ENCODE data around the gene GJE1. TPM values are rescaled to one million over a fixed set of nuclear protein-coding genes. Genes with fewer than 3 reads are reported as not detected.

GJE1 gene
- total RNA-seq, 1 donor from 2014 or later: not detected

DNA sequence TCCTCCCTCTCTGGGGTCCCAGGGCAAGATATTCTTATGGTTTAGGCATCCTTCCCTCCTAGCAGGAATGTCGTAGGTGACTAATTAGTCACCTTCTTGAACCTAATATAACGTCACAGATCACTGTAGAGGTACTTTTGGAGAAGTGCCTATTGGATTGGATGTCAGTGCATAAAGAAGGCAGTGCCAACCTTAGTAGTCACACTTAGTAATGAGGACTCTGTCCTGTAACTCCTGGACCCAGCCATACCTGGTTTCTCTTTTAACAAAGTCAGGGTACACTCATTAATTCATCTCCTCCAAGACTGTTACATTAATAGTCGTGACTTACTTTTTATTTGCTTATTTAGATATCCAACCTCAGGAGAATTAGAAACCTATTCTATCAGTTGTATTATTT, 34.3 kb downstream of the GJE1 start:
- DNase-seq: peak; percentile 38

DNA sequence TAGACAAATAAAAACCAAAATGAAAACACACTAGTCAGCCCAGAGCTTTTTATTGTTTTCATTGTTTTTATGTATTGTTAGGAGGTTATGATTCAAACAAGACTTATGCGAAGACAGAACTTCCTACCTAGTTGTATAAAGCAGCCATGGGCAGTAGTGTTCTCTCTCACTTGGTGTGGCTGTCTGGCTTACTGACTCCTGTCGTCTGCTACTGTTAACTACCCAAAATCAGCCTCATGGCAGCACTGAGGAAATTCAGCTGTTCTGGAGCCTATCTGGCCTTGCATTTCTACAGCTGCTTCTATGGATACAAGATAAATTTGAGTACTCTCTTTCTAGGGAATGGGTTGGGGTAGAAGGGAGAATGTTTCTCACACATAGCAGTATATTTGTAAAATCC, 34.8 kb downstream of the GJE1 start:
- DNase-seq: peak; percentile 51

DNA sequence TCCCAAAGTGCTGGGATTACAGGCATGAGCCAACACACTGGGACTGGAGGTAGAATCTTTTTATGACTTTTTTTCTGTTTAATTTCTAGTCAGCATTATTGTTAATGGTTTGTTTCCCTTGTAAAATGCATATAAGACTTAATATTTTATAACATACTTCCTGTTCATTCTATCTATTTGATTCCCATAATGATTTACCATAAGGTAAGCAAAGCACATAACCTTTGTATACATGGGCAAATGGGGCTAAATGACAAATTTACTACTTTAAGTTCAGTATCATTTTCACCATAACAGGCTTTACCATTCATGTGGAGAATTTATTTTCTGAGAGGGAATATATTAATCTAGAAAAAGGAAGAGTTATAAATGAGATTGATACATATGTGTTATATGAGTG, 38.6 kb downstream of the GJE1 start:
- no peak for DNase-seq

DNA sequence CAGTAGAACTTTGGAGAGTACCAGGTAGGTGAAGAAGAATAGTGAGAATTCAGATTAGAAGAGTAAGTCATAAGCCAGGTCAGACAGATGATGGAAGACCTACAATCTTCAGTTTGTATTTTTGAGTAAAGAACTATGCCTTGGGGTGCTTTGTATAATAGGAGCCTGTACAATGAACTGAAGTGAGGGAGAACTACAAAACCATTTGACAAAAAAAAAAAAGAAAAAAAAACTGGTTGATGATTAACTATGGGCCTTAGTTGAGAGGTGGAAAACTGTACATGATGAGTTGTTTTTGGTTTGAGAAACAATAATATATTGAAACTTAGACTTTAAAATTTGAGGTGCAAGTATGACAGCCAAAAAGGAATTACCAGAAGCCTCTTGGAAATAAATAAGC, 40.0 kb downstream of the GJE1 start:
- DNase-seq: no peak

DNA sequence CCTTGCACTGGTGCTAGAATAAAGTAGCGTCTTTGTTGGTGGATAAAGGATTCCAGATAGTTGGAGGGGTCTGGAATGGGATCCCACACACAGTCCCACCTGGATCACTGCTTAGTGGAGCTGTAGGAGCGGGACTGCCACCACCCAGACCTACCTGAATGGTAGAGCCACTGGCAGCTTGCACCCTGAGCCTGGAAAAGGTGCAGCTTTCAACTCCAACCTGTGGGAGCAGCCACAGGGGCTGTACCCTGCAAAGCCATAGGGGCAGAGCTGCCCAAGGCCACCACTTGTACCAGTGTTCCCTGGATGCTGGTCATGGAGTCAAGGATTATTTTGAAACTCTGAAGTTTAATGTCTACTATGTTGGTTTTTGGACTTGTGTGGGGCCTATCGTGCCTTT, 41.3 kb downstream of the GJE1 start:
- DNase-seq: no peak

DNA sequence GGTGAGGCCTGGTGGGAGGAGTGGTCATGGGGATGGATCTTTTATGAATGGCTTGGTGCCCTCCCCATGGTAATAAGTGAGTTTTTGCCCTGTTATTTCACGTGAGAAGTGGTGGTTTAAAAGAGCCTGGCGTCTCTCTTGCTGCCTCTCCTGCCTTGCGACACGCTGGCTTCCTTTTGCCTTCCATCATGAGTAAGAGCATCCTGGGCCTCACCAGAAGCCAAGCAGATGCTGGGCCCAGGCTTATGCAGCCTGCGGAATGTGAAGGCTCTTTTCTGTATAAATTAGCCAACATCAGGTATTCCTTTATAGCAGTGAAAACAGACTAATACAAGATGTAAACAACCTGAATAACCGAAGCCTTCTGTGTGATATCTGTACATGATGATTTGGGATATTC, 42.0 kb downstream of the GJE1 start:
- DNase-seq: no peak

DNA sequence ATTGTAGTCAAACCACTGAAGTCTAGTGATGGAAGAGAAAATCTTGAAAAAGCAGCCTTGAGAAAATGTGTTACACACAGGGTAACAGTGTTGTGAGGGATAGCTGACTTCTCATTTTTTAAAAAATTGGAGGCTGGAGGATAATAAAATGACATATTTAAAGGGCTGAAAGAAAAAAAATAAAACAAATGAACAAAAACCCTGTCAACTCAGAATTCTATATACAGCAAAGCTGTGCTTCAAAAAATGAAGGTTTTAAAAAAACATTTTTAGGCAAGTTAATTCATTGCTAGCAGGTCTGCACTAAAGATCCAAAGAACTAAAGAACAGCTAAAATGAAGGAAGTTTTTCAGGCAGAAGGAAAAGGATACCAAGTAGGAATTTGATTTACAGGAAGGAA, 45.4 kb downstream of the GJE1 start:
- DNase-seq: no peak

DNA sequence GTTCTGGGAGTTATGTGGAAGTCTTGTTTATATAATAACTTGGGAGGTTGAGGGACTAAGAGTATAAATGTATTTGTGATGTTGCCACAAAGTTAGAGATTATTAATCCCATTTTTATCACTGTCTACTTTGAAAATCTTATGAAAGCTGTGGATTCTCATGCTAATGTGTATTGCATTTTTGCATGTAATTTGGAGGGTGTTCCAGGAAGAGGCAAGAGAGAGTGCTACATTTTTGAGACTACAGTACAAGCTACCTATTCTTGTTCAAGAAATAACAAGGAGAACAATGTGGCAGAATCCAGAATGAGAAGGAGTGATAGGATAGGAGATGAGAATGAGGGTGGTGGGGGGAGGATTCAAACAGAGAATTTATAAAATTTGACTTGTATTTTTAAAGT, 49.3 kb downstream of the GJE1 start:
- DNase-seq: no peak

DNA sequence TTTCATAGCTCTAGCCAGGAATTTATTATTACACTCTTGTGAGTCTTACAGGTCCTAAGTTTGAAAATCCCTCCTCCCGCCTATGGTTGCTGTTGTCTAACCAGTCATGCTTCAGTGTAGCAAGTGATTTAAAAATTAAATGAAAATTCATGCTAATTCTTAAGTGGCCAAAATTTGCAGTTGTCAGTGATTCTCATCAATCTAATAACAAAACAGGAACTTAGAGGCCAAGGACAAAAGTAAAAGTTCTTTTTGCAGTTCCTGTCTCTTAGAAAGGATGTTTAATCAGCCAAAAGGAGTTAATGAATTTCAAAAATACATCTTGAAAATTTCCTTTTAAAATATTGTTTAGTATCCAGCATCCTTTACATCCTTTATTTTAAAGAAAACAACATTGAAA, 50.6 kb downstream of the GJE1 start:
- no peak for DNase-seq

DNA sequence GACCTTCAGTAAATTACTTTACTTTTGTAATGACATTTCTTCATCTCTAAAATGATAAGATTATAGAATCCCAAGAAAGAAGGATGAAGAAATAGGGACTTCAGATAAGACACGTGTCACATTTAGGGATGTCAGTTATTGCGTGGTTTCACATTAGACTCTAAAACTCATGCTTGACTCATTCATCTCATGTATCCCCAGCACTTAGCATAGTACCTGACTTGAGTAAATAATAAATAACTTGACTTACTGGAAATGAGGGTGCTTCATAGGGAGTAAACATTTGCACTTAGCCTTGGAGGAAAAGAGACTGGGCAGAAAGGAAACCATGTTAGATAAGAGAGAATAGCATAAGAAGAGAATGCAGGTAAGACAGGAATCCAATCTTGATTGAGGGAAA, 51.6 kb downstream of the GJE1 start:
- no peak for DNase-seq

Other genes with a start within 250 kb of the GJE1 start
- gene NMBR, start 14.2 kb downstream of the GJE1 start, total RNA-seq: not detected in 2 replicates
- gene VTA1, start 14.3 kb downstream of the GJE1 start, total RNA-seq: 28.2 and 49.8 TPM in 2 replicates
- gene ADGRG6, start 169.1 kb downstream of the GJE1 start, total RNA-seq: 42.2 and 43.4 TPM in 2 replicates

All from dermis blood vessel endothelial cell (primary cell).